DND-41 (cell line): ENCODE data around the gene LRRC4.

Source experiments
- EZH2 ChIP-seq: IDR thresholded peaks from 3 replicates; pipeline ENCODE4 v1.6.1; 2012; ENCODE audit warnings: borderline replicate concordance, low read depth, mild to moderate bottlenecking, moderate library complexity, low read length, inconsistent platforms; ENCODE audit not compliant: severe bottlenecking
- TF ChIP-seq, protein P1 (sequence below): IDR thresholded peaks from 2 replicates; pipeline ENCODE4 v1.5.1; 2012; ENCODE audit warnings: borderline replicate concordance, low read length, moderate library complexity, mild to moderate bottlenecking; ENCODE audit not compliant: poor library complexity, severe bottlenecking; ENCODE audit errors: extremely low read depth

DNA sequence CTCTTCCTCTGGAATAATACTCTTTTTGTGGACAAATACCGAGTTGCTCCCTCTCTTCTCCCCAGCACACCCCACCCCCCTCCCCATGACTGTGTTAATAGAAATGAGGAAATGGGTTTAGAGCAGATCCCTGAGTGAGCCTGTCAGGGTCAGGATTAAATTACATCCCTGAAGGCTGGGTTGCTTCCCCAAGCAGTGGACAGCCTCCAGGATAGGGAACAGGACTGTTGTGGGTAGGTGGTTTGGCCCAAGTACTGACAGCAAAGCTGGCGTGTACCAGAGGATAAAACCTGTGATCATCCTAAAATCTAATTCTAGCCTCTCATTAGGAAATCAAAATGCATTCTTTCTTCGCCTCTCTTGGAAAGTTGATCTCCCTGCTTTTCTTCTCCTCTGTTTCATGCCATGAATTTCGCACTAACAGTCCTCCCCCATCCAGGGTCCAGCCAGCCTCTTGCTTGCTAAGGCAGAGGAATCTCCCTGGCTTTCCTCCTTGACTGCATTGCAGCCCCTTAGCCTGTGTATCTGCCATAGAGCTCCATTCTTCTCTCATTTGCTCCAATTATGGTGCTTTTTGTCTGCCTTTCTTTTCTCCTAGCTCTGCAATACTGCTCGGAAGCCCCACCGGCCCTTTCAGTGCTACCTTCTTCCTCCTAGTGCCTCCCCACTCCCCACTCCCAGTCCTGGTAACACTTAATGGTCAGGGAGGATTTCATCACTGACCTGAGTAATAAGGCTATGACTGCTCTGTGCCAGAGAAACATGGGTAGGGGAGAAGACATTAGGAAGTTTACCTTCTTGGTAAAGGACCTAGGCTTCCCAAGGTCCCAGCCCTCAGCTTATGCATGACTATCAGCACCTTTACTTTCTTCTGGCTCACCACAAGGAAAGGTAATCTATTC is 8.4 kb downstream of the LRRC4 start:
- TF ChIP-seq, protein P1, sequence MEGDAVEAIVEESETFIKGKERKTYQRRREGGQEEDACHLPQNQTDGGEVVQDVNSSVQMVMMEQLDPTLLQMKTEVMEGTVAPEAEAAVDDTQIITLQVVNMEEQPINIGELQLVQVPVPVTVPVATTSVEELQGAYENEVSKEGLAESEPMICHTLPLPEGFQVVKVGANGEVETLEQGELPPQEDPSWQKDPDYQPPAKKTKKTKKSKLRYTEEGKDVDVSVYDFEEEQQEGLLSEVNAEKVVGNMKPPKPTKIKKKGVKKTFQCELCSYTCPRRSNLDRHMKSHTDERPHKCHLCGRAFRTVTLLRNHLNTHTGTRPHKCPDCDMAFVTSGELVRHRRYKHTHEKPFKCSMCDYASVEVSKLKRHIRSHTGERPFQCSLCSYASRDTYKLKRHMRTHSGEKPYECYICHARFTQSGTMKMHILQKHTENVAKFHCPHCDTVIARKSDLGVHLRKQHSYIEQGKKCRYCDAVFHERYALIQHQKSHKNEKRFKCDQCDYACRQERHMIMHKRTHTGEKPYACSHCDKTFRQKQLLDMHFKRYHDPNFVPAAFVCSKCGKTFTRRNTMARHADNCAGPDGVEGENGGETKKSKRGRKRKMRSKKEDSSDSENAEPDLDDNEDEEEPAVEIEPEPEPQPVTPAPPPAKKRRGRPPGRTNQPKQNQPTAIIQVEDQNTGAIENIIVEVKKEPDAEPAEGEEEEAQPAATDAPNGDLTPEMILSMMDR: no peak
- no peak for TF ChIP-seq EZH2
